Measurements from ENCODE around the gene FCRL5.

DNA sequence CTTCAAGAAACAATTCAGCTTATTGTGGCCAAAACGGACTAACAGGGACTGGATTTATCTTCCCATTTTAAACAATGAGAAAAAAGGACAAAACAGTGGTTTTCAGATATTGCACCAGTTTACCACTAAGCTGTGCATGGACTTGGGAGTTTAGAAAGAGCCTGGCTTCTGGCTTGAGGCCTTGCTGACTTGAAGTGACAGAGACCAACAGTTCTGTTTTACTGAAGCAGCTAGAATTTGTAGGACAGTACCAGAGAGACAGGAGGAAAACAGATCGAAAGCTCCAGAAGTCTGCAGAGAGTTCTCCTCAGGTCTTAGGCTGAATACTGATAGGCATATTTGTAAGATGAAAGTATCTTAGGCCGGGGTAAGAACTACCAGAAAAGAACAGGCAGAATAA, 25.1 kb upstream of the FCRL5 start:
- TF ChIP-seq, protein P1, sequence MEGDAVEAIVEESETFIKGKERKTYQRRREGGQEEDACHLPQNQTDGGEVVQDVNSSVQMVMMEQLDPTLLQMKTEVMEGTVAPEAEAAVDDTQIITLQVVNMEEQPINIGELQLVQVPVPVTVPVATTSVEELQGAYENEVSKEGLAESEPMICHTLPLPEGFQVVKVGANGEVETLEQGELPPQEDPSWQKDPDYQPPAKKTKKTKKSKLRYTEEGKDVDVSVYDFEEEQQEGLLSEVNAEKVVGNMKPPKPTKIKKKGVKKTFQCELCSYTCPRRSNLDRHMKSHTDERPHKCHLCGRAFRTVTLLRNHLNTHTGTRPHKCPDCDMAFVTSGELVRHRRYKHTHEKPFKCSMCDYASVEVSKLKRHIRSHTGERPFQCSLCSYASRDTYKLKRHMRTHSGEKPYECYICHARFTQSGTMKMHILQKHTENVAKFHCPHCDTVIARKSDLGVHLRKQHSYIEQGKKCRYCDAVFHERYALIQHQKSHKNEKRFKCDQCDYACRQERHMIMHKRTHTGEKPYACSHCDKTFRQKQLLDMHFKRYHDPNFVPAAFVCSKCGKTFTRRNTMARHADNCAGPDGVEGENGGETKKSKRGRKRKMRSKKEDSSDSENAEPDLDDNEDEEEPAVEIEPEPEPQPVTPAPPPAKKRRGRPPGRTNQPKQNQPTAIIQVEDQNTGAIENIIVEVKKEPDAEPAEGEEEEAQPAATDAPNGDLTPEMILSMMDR (IDR thresholded peaks at IDR 0.05): no peak
- no peak for TF ChIP-seq POLR2A (IDR thresholded peaks at IDR 0.05)
